Measurements from ENCODE around the gene TMEM106C.
"Not testable (repeated sequence)": the region's sequence is repeated elsewhere in the genome, so short reads cannot be mapped to it uniquely, and the experiment has no call there.

Gene TMEM106C

DNA sequence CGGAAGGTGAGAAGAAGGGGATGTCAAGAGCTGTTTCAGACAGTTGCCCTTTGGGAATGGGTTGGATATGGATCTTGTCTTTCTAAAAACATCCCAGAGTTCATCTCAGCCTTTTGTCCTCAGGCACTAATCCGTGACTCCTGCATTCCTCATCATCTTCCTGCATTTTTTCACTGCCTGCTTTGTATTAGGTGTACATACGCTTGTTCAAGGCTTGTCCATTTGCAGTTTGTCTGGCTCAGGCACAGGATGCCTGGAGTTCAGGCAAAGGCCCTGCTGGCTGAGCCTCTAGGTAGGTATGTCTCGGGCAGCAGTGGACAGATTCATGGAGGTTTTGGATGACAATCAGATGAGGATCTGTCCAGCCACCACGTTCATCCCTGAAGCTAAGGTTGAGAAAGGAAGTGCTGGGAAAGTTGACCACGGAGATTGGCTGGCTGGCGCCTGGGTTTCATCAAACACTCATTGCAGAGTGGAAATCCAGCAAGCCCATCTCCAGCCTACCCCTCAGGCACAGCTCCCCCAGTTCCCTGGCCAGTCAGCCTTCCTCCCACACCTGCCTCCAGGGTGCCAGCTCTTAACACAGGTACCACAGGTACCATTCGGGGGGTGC is 12.4 kb upstream of the TMEM106C start:
- DNase-seq, result no peak

DNA sequence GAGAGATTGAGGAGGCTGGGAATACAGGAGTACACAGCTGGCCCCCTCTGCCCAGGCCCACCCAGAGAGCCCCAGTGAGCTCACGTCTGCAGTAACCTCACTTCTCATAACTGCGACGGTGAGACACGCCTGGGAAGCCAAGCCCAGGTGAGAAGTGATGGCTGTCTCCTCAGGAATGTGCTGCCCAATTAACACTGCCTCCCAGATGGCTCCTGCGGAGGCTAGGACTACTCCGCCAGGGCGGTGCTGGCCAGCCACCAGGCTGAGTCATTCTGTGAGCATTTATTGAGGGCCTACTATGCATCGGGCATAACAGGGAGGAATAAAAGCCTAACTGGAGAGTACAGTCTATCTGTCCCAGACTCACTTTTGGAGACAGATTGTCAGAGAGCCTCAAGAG is 9.3 kb upstream of the TMEM106C start:
- DNase-seq, result no peak

DNA sequence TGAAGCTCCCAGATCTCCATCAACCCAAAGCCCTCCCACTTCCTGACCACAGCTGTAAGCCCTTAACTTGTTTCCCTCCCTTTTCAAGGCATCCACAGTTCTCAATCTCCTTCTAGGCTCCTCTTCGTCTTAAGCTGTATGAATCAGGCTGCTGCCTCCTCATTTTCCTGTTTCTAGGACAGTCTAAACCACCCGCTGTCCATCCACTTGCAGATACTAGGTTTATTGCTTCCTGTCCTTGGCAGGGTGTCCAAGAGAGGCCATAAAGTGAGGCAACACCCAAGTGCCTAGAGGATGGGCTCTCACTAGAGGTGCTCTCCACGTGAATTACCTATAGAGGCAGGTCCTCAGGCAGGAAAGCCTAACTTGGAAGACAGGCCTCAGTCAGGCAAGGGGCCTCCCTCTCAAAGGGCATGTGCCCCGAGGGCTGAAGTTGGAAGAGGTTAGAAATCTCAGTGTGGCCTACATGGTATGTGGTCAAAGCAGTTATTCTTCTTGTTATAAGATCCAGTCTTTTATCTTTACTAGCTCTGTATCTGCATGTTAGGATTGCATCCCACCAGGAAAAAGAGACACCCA is 8.8 kb upstream of the TMEM106C start:
- DNase-seq, result no peak

DNA sequence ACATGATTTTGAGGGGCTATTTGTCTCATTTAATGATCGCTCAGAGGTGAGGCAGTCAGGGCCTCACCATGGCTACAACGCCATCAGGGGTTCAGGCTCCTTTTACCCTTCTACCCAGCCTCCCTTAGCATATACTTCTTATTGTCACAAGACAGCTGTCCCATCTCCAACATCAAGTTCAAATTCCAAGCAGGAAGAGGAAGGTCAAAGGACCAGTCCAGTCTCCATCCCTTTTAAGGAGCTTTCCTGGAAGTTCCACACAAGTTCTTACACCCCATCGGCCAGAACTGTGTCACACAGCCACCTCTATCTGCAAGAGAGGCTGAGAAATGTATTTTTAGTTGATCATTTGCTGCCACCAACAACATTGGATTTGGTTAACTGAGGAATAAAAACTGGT is 8.3 kb upstream of the TMEM106C start:
- DNase-seq, result no peak

DNA sequence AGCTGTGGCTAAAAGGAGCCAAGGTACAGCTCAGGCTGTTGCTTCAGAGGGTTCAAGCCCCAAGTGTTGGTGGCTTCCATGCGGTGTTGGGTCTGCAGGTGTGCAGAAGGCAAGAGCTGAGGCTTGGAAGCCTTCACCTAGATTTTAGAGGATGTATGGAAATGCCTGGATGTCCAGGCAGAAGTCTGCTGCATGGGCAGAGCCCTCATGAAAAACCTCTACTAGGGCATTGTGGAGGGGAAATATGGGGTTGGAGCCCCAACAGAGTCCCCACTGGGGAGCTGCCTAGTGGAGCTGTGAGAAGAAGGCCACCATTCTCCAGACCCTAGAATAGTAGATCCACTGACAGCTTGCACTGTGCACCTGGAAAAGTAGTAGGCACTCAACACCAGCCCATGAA is 5.7 kb upstream of the TMEM106C start:
- DNase-seq, result not testable (repeated sequence)

DNA sequence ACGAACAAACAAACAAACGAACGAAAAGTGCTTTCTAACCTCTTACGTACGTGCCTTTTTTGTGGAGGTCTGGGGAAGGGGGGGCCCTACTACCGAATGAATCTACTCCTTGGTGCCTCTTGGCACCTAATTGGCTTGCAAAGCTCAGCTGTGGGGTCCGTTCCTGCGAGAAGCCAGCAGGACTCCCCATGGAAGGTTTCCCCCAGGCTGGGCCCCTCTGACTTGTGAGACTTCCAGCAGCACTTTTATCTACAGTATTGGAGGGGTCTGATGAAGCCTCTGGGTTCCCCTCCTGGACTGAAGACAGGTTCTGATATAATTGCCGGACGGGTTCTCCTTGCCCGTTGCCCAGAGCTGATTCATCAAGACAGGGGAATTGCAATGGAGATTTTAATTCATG is 1.2 kb upstream of the TMEM106C start:
- DNase-seq, result no peak

DNA sequence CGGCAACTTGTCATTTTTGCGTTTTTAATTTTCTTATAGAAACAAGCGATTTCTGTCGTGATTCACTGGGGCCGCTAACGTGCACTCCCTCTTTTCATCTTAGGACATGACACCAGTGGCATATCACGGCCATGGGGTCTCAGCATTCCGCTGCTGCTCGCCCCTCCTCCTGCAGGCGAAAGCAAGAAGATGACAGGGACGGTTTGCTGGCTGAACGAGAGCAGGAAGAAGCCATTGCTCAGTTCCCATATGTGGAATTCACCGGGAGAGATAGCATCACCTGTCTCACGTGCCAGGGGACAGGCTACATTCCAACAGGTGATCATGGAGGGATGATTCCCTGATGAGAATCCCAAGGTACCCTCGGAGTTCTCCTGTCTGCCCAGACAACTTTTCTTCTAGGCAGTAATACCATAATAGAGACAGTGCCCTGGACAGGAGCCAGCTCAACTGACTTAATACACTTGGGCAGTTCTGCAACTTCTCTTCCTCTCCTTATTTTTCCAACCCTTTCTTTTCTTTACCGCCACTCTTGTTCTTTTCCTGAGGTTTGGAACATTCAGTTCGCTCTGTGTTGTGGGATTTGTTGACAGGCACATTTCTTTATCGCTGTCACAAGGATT is 821 bp downstream of the TMEM106C start:
- peak; percentile 23 to 24 for DNase-seq

DNA sequence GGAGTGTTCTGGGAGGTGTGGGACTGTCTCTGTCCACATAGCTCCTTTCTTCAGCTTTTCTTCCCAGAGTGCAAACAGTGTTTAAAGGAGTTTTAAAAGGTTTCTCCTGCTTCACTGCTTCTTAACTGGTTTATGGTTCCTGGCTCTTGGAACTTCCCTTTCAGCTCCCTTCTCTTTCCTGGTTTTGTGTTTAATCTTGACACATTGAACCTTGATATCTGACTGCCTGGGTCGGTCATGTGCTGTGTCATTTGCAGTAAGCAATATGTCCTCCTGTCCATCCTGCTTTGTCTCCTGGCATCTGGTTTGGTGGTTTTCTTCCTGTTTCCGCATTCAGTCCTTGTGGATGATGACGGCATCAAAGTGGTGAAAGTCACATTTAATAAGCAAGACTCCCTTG is 2.2 kb downstream of the TMEM106C start:
- DNase-seq, result no peak

DNA sequence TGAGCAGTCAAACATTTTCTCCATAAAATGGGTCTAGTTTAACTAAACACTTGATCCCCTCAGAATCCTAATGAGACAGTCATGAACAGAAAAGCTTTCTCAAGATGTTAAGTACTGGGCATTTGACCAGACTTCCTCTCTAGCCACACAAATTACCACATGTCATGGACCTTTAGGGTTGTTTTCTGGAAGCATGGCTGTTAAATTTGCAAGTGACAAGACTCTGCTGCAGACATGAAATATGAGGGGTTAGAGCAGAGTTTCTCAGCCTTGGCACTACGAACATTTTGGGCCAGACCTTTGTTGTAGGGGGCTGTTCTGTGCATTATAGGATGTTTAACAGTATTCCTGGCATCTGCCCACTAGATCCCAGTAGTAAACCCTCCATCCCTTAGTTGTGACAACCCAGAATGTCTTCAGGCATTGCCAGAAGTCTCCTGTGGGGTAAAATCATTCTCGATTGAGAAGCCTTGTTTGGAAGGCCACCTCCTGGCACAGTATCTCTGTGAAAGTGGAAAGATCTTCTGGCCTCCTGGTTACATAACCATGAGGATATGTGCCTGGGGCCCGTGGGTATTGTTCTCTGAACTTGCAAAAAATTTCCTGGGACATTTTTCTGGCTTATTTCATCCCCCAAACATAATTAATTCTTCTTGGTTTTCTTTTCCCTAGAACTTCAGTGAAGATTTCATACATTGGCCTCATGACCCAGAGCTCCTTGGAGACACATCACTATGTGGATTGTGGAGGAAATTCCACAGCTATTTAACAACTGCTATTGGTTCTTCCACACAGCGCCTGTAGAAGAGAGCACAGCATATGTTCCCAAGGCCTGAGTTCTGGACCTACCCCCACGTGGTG is 4.3 kb downstream of the TMEM106C start:
- no peak for DNase-seq

DNA sequence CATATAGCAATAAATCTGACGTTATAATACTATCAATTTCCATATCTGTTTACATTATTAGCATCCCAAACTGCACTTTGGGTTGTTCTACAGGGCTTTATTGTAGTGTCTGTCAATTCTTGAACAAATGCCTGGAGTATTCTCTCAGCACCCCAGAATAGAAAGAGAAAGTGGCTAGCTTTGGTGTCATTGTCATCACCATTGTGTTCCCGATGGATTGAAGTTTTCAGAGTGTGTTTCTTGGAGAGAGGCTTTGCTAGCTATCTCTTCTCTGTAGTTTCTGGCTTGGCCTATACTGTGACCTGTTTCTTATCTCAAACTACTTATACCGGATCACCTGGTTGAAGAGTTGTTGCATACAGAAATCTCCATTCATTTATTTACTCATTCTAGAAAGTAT is 6.4 kb downstream of the TMEM106C start:
- DNase-seq, result no peak

DNA sequence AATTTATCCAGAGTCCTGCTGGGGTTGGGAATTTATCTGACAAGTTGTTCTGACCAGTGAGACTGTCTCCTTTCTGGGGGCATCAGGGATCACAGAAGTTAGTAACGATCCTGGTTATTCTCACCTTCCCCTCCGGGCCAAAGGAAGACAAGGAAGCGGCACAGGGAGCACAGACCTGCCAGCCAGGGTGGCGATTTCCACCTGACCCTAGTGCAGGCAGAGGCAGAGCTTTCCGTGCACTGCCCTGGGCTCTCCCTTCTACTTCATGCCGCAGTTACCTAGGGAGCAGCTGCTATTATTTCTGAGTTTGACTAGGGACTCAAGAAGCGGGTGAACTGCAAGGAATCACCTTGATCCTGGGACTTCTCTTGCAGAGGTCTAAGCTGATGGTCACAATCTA is 7.4 kb downstream of the TMEM106C start:
- no peak for DNase-seq

DNA sequence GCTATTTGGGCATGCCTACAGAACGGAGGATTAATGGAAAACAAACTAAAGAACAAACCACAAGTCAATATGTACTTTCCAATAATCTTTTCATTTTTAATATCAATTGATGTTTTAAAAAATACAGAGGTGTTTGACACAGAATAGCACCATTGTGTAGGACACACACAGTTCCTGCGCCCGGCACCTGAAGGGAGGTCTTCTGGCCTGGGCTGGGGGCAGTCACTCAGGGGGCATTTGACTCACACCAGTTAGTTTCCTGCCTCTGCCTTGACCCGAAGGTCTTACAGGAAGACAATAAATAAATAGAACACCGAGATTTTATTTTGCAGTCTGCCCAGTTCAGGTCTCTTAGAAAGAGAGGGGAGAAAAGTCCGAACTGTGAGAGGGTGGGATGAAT is 9.5 kb downstream of the TMEM106C start:
- no peak for DNase-seq

DNA sequence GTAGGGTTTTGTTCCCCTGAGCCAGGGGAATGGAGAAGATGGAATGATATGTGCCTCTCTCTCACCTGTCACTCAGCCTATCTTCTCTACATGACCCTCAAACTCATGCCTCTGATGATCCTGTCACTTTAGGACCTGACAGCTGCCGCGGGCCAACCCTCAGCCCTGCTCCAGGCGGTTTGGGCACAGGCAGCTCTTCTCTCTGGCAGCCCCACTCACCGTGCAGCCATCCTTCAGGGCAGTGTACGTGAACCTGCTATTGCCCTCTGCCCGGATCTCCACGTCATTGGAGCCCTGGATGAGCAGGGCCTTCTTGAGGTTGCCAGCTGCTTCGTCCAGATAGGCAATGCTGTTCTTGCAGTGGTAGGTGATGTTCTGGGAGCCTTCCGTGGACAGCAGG is 10.5 kb downstream of the TMEM106C start:
- DNase-seq, result no peak

DNA sequence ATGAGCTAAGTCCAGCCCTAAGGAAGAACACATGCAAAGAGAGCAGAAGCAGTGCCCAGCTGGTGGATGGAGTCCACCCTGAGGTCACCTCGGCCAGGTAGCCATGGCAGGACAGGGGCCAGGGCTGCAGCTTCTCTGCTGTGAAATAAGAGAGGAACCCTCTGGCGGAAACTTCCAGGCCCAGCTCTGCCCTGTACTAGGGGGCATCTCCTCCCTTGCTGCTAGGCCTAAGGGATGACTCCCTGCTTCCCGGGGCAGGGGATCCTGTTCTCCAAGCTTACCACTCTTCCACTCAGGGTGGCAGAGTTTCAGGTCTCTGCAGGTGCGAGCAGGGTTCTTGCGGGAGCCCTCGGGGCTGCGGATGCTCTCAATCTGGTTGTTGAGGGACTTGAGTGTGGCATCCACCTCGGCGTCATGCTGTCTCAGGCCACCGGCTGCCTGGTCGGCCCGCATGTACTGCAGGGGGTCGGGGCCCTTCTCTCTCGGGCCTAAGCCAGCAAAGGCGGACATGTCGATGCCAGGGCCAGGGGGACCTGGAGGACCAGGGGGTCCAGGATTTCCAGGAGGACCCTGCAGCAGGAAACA is 11.7 kb downstream of the TMEM106C start:
- no peak for DNase-seq

DNA sequence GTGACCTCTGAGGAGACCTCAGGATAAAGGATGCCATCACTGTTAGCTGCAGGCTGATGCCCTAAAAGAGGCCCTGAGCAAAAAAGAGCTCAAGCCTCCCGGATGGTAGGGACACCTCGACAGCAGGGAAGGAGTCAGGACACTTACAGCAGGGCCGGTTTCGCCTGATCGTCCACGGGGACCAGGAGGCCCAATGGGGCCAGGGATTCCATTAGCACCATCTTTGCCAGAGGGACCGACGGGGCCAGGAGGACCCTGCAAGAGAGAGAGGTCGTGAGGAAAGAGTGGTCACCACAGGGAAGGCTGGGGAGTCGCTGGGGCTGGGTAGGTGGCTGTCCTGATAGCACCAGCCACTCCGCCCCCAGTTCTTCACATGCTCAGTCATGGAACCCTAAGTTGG is 12.4 kb downstream of the TMEM106C start:
- no peak for DNase-seq

DNA sequence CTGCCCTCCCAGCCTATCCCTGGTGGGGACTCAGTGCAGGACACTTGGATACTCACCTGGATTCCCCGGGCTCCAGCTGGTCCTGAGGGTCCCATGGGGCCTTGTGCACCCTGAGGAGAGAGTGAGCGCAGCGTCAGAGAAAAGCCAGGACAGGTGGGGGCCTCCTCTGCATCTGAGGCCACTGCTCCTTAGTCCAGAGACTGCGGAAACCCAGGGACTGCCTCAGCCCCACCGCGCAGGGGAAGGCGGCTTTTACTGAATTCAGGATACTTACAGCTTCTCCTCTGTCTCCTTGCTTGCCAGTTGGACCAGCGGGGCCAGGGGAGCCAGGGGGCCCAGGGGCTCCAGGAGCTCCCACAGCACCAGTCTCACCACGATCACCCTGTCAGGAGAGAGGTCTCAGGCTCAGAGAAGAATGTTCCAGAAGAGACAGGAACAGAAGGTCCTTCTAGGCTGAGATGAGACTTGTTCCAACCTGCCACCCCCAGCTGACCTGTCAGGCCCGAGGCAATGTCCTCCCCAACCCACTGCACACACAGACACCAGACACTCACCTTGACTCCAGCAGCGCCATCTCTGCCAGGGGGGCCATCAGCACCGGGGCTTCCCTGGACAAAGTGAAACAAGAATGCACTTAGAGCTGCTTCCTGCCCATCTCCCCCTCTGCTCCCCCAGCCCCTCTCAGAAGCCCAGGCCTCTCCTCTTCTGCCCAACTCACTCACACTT is 13.8 kb downstream of the TMEM106C start:
- no peak for DNase-seq

DNA sequence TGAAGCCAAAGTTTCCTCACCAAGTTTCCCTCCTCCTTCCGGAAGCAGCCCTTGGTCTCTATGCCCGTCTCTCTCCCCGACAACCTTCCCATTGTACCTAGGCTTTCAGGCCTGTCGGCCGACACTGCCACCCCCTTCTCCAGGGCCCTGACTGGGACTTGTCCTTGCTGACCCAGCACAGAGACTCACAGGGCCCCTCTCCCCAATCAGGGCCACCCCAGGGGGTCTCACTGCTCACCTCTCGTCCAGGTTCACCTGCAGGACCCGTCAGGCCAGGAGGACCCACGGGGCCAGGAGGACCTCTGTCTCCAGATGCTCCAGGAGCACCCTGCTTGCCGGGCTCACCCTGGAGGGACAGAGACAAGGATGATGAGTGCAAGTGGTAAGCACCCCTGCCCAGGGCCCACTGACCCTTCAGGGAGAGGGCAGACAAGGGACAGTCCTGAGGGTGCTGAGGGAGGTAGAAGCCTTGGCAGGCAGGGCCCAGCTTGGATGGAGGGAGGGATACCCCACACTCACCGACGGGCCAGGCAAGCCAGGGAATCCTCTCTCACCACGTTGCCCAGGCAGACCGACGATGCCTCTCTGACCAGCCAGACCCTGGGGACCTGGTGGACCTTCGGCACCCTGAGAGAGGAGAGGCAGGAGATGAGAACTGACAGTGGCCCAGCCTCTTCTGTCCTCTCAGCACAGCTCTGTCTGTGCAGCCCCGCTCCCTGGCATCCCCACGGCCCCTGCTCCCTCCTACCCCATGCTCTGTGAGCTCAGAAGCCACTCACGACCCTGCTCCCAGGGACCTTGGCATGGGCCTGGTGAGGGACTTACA is 14.6 kb downstream of the TMEM106C start:
- DNase-seq, result no peak

DNA sequence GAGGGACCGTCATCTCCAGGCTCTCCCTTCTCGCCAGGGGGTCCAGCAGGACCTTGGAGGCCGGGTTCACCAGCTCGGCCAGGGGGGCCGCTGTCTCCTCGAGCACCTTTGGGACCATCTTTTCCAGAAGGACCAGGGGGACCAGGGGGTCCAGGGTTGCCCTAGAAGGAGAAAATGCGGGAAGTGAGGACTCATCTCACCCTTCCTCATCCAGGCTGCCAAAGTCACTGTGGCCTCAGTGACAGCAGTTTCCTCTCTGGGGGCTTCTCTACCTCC is 15.1 kb downstream of the TMEM106C start:
- DNase-seq, result no peak

DNA sequence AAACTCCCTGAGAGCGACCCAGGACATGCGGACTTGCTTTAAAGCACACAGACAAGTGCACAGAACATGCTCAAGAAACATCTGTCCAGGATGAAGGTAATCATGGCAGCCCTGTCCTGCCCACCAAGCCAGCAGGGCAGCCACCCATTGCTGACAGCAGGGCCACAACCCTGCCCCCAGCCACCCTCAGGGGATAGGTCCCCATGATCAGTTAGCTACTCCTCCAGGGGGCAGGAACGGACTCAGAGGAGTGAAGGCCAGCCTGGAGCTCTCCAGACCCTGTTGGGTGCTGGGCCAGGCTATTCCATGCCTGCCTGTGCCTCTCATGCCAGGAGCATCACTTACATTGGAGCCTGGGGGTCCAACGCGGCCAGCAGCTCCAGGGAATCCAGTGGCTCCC is 15.8 kb downstream of the TMEM106C start:
- DNase-seq, result no peak

DNA sequence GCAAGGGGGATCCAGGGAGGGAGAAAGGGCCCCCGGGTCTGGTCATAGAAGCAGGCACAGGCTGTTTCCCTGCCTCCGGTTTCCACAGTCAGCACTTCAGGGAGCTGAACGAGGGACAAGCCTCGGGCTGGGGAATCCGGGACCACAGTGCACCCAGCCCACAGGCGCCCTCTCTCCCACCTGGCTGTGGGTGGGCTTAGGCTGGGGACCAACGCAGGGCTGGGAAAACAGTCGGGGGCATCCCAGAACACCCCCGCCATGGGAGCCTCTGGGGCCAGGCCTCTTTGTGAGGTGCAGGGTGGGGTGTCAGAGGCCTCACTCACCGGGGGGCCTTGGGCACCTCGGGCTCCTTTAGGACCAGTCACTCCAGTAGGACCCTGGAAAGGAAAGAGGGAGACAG is 16.3 kb downstream of the TMEM106C start:
- no peak for DNase-seq

DNA sequence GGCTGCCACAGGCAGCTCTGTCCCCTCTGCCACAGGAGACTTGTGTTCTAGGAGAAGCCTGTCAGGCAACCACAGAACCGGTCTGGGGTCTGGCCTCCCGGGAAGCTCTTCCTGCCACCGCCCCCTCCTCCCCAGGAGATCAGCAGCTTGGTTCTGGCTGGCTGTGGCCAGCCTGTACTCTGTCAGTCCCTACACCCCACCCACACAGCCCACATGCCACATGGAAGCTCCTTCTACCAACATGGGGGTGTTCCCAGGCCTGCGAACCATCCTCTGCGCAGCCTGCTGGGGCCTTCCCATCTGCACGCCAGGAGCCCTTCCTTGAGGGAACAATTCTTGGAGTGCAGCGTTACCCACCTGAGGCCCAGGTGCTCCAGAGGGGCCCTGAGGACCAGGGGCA is 16.8 kb downstream of the TMEM106C start:
- DNase-seq, result no peak
